Nephron (organoid): Measurements from ENCODE around the gene ABHD8.

Experiments used
- H3K27ac Mint-ChIP-seq, 3 experiments: 2 replicates each; pipeline ENCODE4 v1.8.0; 2020; ENCODE audit warnings: mixed read lengths in 3 of 3, mild to moderate bottlenecking in 2 of 3, moderate library complexity in 1 of 3
- H3K27me3 Mint-ChIP-seq: 2 replicates; pipeline ENCODE4 v1.8.0; 2021; ENCODE audit warnings: low read depth, mild to moderate bottlenecking, moderate library complexity, mixed read lengths
- H3K36me3 Mint-ChIP-seq: 2 replicates; pipeline ENCODE4 v1.8.0; 2020; ENCODE audit warnings: low read depth, mixed read lengths
- H3K4me1 Mint-ChIP-seq: 2 replicates; pipeline ENCODE4 v1.8.0; 2020; ENCODE audit warnings: mixed read lengths
- H3K4me3 Mint-ChIP-seq, 3 experiments: 2 replicates each; pipeline ENCODE4 v1.8.0; 2020; ENCODE audit warnings: mild to moderate bottlenecking in 3 of 3, mixed read lengths in 3 of 3, moderate library complexity in 2 of 3
- H3K9me3 Mint-ChIP-seq: 2 replicates; pipeline ENCODE4 v1.8.0; 2020; ENCODE audit warnings: mixed read lengths
- CTCF ChIP-seq, 3 experiments: fragments of 200-600 bp; sonication (generic); IDR thresholded peaks; one replicate each; pipeline ENCODE4 v1.5.0; 2021; ENCODE audit warnings: antibody characterized with exemption in 3 of 3; ENCODE audit not compliant: unreplicated experiment in 3 of 3

Gene ABHD8

GRCh38 chr19:17262557-17262956 lies 40.7 kb downstream of the ABHD8 start:
- no peak overlapping the region for H3K4me3 Mint-ChIP-seq
- peaks cover under 1% of the 10 kb centered on the region for H3K36me3 Mint-ChIP-seq
- no peaks in the 10 kb centered on the region for H3K27me3 Mint-ChIP-seq
- no peak for TF ChIP-seq CTCF (IDR thresholded peaks at IDR 0.05; ENCODE audit: unreplicated experiment in 3 of 3)
- no peaks in the 10 kb centered on the region for H3K9me3 Mint-ChIP-seq
- H3K4me1 Mint-ChIP-seq: peaks cover 8% of the 10 kb centered on the region
- no peak overlapping the region for H3K27ac Mint-ChIP-seq

GRCh38 chr19:17260842-17261325 lies 42.3 kb downstream of the ABHD8 start:
- H3K36me3 Mint-ChIP-seq: no peaks in the 10 kb centered on the region
- no peaks in the 10 kb centered on the region for H3K9me3 Mint-ChIP-seq
- no peaks in the 10 kb centered on the region for H3K27me3 Mint-ChIP-seq

GRCh38 chr19:17259934-17260333 lies 43.3 kb downstream of the ABHD8 start:
- TF ChIP-seq CTCF (IDR thresholded peaks at IDR 0.05; ENCODE audit: unreplicated experiment in 3 of 3): no peak
- Mint-ChIP-seq H3K4me3 (no peak overlapping the region), H3K36me3 (no peaks in the 10 kb centered on the region), H3K9me3 (no peaks in the 10 kb centered on the region), H3K27ac (no peak overlapping the region), H3K4me1 (no peaks in the 10 kb centered on the region), H3K27me3 (no peaks in the 10 kb centered on the region)

More at GRCh38 chr19:17260842-17261325, 42.3 kb downstream of the ABHD8 start:
- TF ChIP-seq CTCF (IDR thresholded peaks at IDR 0.05; ENCODE audit: unreplicated experiment in 3 of 3): peak; percentile 88 to 95 (median 89)
- H3K4me3 Mint-ChIP-seq: no peak overlapping the region
- H3K4me1 Mint-ChIP-seq: no peaks in the 10 kb centered on the region
- H3K27ac Mint-ChIP-seq: peak overlapping the region in 2 of 3 experiments; percentile 0 to 67

- H3K27ac Mint-ChIP-seq: no peak overlapping the region
- no peaks in the 10 kb centered on the region for H3K4me1 Mint-ChIP-seq
- TF ChIP-seq CTCF (IDR thresholded peaks at IDR 0.05; ENCODE audit: unreplicated experiment in 3 of 3): no peak
- no peak overlapping the region for H3K4me3 Mint-ChIP-seq
- no peaks in the 10 kb centered on the region for H3K9me3 Mint-ChIP-seq
- H3K27me3 Mint-ChIP-seq: no peaks in the 10 kb centered on the region
- H3K36me3 Mint-ChIP-seq: no peaks in the 10 kb centered on the region
Measured at GRCh38 chr19:17259118-17259780, 44.0 kb downstream of the ABHD8 start.

- Mint-ChIP-seq H3K36me3 (no peaks in the 10 kb centered on the region), H3K27me3 (no peaks in the 10 kb centered on the region), H3K9me3 (no peaks in the 10 kb centered on the region), H3K4me3 (no peak overlapping the region), H3K27ac (no peak overlapping the region), H3K4me1 (no peaks in the 10 kb centered on the region)
- TF ChIP-seq CTCF (IDR thresholded peaks at IDR 0.05; ENCODE audit: unreplicated experiment in 3 of 3): no peak
Measured at GRCh38 chr19:17256130-17256529, 47.1 kb downstream of the ABHD8 start.

GRCh38 chr19:17255150-17255621 lies 48.0 kb downstream of the ABHD8 start:
- TF ChIP-seq CTCF (IDR thresholded peaks at IDR 0.05; ENCODE audit: unreplicated experiment in 3 of 3): no peak
- H3K27me3 Mint-ChIP-seq: no peaks in the 10 kb centered on the region
- no peaks in the 10 kb centered on the region for H3K9me3 Mint-ChIP-seq
- no peak overlapping the region for H3K4me3 Mint-ChIP-seq
- no peaks in the 10 kb centered on the region for H3K36me3 Mint-ChIP-seq
- H3K4me1 Mint-ChIP-seq: no peaks in the 10 kb centered on the region
- no peak overlapping the region for H3K27ac Mint-ChIP-seq
